ENCODE results near the gene IRF1. TPM values are rescaled to one million over a fixed set of nuclear protein-coding genes. Genes with fewer than 3 reads are reported as not detected.

The IRF1 gene
- total and polyA plus RNA-seq, 4 donors = 9.5 to 42.6 (median 24.7) TPM

GRCh38 chr5:132505641-132506040 lies 15.1 kb upstream of the IRF1 start:
- H3K9ac ChIP-seq (ENCODE audit: low read depth in 1 of 2, low read length in 2 of 2) = no peak overlapping the region

GRCh38 chr5:132504746-132505145 lies 14.2 kb upstream of the IRF1 start:
- H3K27ac ChIP-seq (ENCODE audit: low read depth in 1 of 2, low read length in 2 of 2) = no peak overlapping the region
- no peak overlapping the region for H3K4me3 ChIP-seq (ENCODE audit: low read depth in 1 of 3, low read length in 3 of 3)
- no peaks in the 10 kb centered on the region for H3K27me3 ChIP-seq (ENCODE audit: control insufficient read depth in 4 of 4, insufficient read depth in 4 of 4, low read length in 3 of 4)
- H3K36me3 ChIP-seq (ENCODE audit: control insufficient read depth in 4 of 4, insufficient read depth in 3 of 4, low read depth in 1 of 4, low read length in 3 of 4) = no peaks in the 10 kb centered on the region
- TF ChIP-seq ATF3 (IDR thresholded peaks at IDR 0.05) (no peak), JUND (IDR thresholded peaks at IDR 0.05) (no peak), CTCF (IDR thresholded peaks at IDR 0.05; ENCODE audit: low read depth, low read length, missing input control) (no peak), GABPA (IDR thresholded peaks at IDR 0.05 in 1 of 2, conservative IDR thresholded peaks at IDR 0.05 in 1 of 2) (no peak), RXRA (IDR thresholded peaks at IDR 0.05) (no peak), YY1 (IDR thresholded peaks at IDR 0.05) (no peak), RAD21 (IDR thresholded peaks at IDR 0.05) (no peak), FOXA1 (IDR thresholded peaks at IDR 0.05) (no peak), SP1 (IDR thresholded peaks at IDR 0.05) (no peak), TAF1 (conservative IDR thresholded peaks at IDR 0.05) (no peak), REST (IDR thresholded peaks at IDR 0.05) (no peak), NR2F2 (IDR thresholded peaks at IDR 0.05) (no peak), FOXA2 (IDR thresholded peaks at IDR 0.05) (no peak), MAX (IDR thresholded peaks at IDR 0.05) (no peak), HNF4G (IDR thresholded peaks at IDR 0.05) (no peak)
- 74% methylated on average over 4 of the region's 4 CpGs for WGBS
- H3K9ac ChIP-seq (ENCODE audit: low read depth in 1 of 2, low read length in 2 of 2) = no peak overlapping the region
- H3K4me1 ChIP-seq (ENCODE audit: control insufficient read depth in 4 of 4, insufficient read depth in 4 of 4, low read length in 3 of 4) = peaks cover 18 to 48% (median 38%) of the 10 kb centered on the region in 4 donors
- H3K9me3 ChIP-seq (ENCODE audit: control insufficient read depth in 4 of 4, low read length in 3 of 4) = no peaks in the 10 kb centered on the region
- DNase-seq (ENCODE audit: low spot score) = no peak

More at GRCh38 chr5:132505641-132506040, 15.1 kb upstream of the IRF1 start:
- H3K4me1 ChIP-seq (ENCODE audit: control insufficient read depth in 4 of 4, insufficient read depth in 4 of 4, low read length in 3 of 4) = peaks cover 17 to 39% (median 30%) of the 10 kb centered on the region in 4 donors
- no peaks in the 10 kb centered on the region for H3K36me3 ChIP-seq (ENCODE audit: control insufficient read depth in 4 of 4, insufficient read depth in 3 of 4, low read depth in 1 of 4, low read length in 3 of 4)
- no peak overlapping the region for H3K4me3 ChIP-seq (ENCODE audit: low read depth in 1 of 3, low read length in 3 of 3)
- TF ChIP-seq CTCF (IDR thresholded peaks at IDR 0.05; ENCODE audit: low read depth, low read length, missing input control) = no peak
- no peak for TF ChIP-seq TAF1 (conservative IDR thresholded peaks at IDR 0.05)
- TF ChIP-seq HNF4A (conservative IDR thresholded peaks at IDR 0.05) = no peak
- H3K27me3 ChIP-seq (ENCODE audit: control insufficient read depth in 4 of 4, insufficient read depth in 4 of 4, low read length in 3 of 4) = no peaks in the 10 kb centered on the region
- H3K27ac ChIP-seq (ENCODE audit: low read depth in 1 of 2, low read length in 2 of 2) = no peak overlapping the region
- no peak for DNase-seq (ENCODE audit: low spot score)
- no peaks in the 10 kb centered on the region for H3K9me3 ChIP-seq (ENCODE audit: control insufficient read depth in 4 of 4, low read length in 3 of 4)
- 77% methylated on average over 2 of the region's 2 CpGs for WGBS

All from liver (tissue), 9 donors.